ENCODE data around the gene CTTNBP2NL. TPM values are rescaled to one million over a fixed set of nuclear protein-coding genes. Genes with fewer than 3 reads are reported as not detected.
A peak's percentile ranks its signal among the peaks of the same experiment; 100 is the strongest.

The CTTNBP2NL gene
- total and polyA plus RNA-seq, 10 of the 15 experiments (the other 5 are each of a cell fraction or from before 2014, with no cell fraction given) = 2.1 to 11.3 (median 5.6) TPM

DNA sequence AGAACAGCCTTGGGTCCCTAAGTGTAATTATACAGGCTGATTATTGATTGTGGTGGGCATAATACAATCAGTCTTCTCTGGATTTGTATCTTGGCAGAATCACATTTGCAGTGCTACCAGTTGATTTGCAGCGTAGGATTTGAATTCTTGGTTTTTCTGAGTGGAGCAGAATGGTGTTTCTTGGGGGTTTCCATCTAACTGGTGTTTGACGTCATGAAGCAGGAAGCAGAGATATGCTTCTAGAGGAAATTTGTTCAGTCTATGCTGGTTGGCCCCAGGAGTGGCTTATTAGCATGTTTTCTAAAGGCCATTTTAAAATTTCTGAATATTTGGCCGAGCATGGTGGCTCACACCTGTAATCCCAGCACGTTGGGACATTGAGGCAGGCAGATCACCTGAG, 3.4 kb downstream of the CTTNBP2NL start:
- DNase-seq (ENCODE audit: low read depth, low spot score) (peak; percentile 45), FAIRE-seq (no peak), ATAC-seq (peak; percentile 59)
- peaks cover 65% of the 10 kb centered on the region for H3K79me2 ChIP-seq (ENCODE audit: control insufficient read depth, insufficient read depth, low read length)
- no peaks in the 10 kb centered on the region for H3K36me3 ChIP-seq (ENCODE audit: control insufficient read depth in 2 of 2, insufficient read depth in 2 of 2, low read length in 1 of 2)
- H3K4me2 ChIP-seq (ENCODE audit: control insufficient read depth, insufficient read depth) = 0 out of 2 replicates have a peak overlapping the region, but pooled peaks have one; percentile 30
- intact Hi-C loops (cut with micrococcal nuclease; ENCODE audit: unreplicated experiment) = no loop called here
- H4K20me1 ChIP-seq (ENCODE audit: control insufficient read depth, insufficient read depth) = no peaks in the 10 kb centered on the region
- POLR2A ChIA-PET = interaction anchor here (2.2 kb wide), 1 partner anchor 66 kb away, joined by 8 read pairs; no protein-coding TSS in a partner anchor
- SMC1A ChIA-PET (ENCODE audit: uncharacterized antibody, unreplicated experiment) = interaction anchor here (0.6 to 2.5 kb wide), 6 partner anchors 8 to 309 kb away, joined by 3 to 18 read pairs (median 4); no protein-coding TSS in a partner anchor
- 42% methylated on average over 4 of the region's 4 CpGs for WGBS (ENCODE audit: insufficient coverage, insufficient replicate concordance, low lambda C conversion rate, missing lambda C conversion rate)
- TF ChIP-seq ATF7 (IDR thresholded peaks at IDR 0.05; ENCODE audit: low read depth) (peak; percentile 69), HDGF (IDR thresholded peaks at IDR 0.05) (0 out of 2 replicates have a peak, but pooled peaks have one; percentile 28), JUND (IDR thresholded peaks at IDR 0.05; ENCODE audit: low read depth, low read length) (no peak), IKZF2 (IDR thresholded peaks at IDR 0.05) (peak in 1 of 2 experiments; percentile 17; a peak in 1 of 4 replicates), GATAD2B (conservative IDR thresholded peaks at IDR 0.05; ENCODE audit: low read depth) (0 out of 2 replicates have a peak, but pooled peaks have one; percentile 43), MYC (IDR thresholded peaks at IDR 0.05; ENCODE audit: insufficient read depth, insufficient read length, insufficient replicate concordance, low read length, severe bottlenecking) (no peak), SIX5 (IDR thresholded peaks at IDR 0.05; ENCODE audit: low read depth, low read length, severe bottlenecking) (no peak), YY1 (IDR thresholded peaks at IDR 0.05; ENCODE audit: low read depth, low read length) (0 out of 2 replicates have a peak, but pooled peaks have one; percentile 28), CREM (IDR thresholded peaks at IDR 0.05; ENCODE audit: low read depth) (peak; percentile 55; the same call in 1 of the 2 replicates), TAF1 (IDR thresholded peaks at IDR 0.05; ENCODE audit: borderline replicate concordance, low read depth, low read length) (peak; percentile 27; the same call in 1 of the 2 replicates), IKZF1 (conservative IDR thresholded peaks at IDR 0.05) (peak; percentile 39), CREB1 (IDR thresholded peaks at IDR 0.05; ENCODE audit: low read depth) (peak; percentile 68)
- TF ChIP-seq, protein P1, sequence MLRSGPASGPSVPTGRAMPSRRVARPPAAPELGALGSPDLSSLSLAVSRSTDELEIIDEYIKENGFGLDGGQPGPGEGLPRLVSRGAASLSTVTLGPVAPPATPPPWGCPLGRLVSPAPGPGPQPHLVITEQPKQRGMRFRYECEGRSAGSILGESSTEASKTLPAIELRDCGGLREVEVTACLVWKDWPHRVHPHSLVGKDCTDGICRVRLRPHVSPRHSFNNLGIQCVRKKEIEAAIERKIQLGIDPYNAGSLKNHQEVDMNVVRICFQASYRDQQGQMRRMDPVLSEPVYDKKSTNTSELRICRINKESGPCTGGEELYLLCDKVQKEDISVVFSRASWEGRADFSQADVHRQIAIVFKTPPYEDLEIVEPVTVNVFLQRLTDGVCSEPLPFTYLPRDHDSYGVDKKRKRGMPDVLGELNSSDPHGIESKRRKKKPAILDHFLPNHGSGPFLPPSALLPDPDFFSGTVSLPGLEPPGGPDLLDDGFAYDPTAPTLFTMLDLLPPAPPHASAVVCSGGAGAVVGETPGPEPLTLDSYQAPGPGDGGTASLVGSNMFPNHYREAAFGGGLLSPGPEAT (IDR thresholded peaks at IDR 0.05; ENCODE audit: low read depth) = peak; percentile 68
- peak overlapping the region; percentile 25; the same call in 1 of the 2 replicates for H3K4me3 ChIP-seq
- no peaks in the 10 kb centered on the region for H3K27me3 ChIP-seq (replicated peaks in 1 of 2; ENCODE audit: control insufficient read depth in 2 of 2, insufficient read depth in 2 of 2, low read length in 1 of 2)
- peak overlapping the region; percentile 62 for H3K27ac ChIP-seq (ENCODE audit: control insufficient read depth, insufficient read depth)
- in situ Hi-C loops (cut with MboI) = loop anchor here (5.0 kb wide), 2 partner anchors 63 to 218 kb away; partner anchors contain the start of genes CAPZA1 and ST7L
- BruUV-seq (replicated peaks) = no TSS peak
- H3K4me1 ChIP-seq (ENCODE audit: control insufficient read depth, insufficient read depth, low read length) = peaks cover 16% of the 10 kb centered on the region
- H3K9me3 ChIP-seq (replicated peaks; ENCODE audit: control insufficient read depth, insufficient read depth, low read length) = no peaks in the 10 kb centered on the region
- H2AFZ ChIP-seq (ENCODE audit: control insufficient read depth, low read depth, low read length) = no peak overlapping the region
- H3K9ac ChIP-seq (ENCODE audit: control insufficient read depth, insufficient read depth, low read length) = no peak overlapping the region
- CTCF ChIA-PET = interaction anchor here (1.0 to 14.4 kb wide), 3 partner anchors 8 to 216 kb away, joined by 3 to 330 read pairs (median 15); partner anchors contain the start of genes CAPZA1 and ST7L
- RAD21 ChIA-PET (ENCODE audit: unreplicated experiment) = no interaction called here
